DMS 273 treated with DMSO at 0.1 percent for 48 hours (cell line): Measurements from ENCODE around the gene OST4.
A peak's percentile ranks its signal among the peaks of the same experiment; 100 is the strongest.
"Not testable (repeated sequence)": the region's sequence is repeated elsewhere in the genome, so short reads cannot be mapped to it uniquely, and the experiment has no call there.

Experiments used
- DNase-seq: peaks from one replicate; lab custom pipeline; 2025; lab: John Stamatoyannopoulos, UW

Gene OST4

GRCh38 chr2:27071277-27071989, at the start of gene OST4:
TSS of gene OST4 (minus strand) at chr2:27071654.
- DNase-seq, result peak; percentile 45

GRCh38 chr2:27119330-27119670, 47.8 kb upstream of the OST4 start:
- not testable (repeated sequence) for DNase-seq

GRCh38 chr2:27118525-27119329, 47.3 kb upstream of the OST4 start, which contains the start of gene CGREF1:
TSS of gene CGREF1 (minus strand) at chr2:27119128. CDS start at chr2:27104366, 14,762 bp downstream.
- no peak for DNase-seq

- no peak for DNase-seq
Observed at GRCh38 chr2:27117995-27118524, 46.6 kb upstream of the OST4 start.

- no peak for DNase-seq
Observed at GRCh38 chr2:27115519-27115918, 44.1 kb upstream of the OST4 start.

GRCh38 chr2:27111392-27112078, 40.1 kb upstream of the OST4 start:
- not testable (repeated sequence) for DNase-seq

GRCh38 chr2:27110603-27111352, 39.3 kb upstream of the OST4 start:
- DNase-seq, result not testable (repeated sequence)

GRCh38 chr2:27109083-27109482, 37.6 kb upstream of the OST4 start:
- DNase-seq, result no peak

GRCh38 chr2:27108221-27108620, 36.8 kb upstream of the OST4 start:
- DNase-seq, result no peak

- no peak for DNase-seq
Observed at GRCh38 chr2:27105981-27106380, 34.5 kb upstream of the OST4 start.

GRCh38 chr2:27102329-27102728, 30.9 kb upstream of the OST4 start:
- DNase-seq, result no peak

- no peak for DNase-seq
Observed at GRCh38 chr2:27100036-27100435, 28.6 kb upstream of the OST4 start.

GRCh38 chr2:27099334-27099955, 28.0 kb upstream of the OST4 start:
- DNase-seq, result no peak

- no peak for DNase-seq
Observed at GRCh38 chr2:27097341-27097740, 25.9 kb upstream of the OST4 start.

- DNase-seq, result no peak
Observed at GRCh38 chr2:27096748-27097297, 25.4 kb upstream of the OST4 start.

- DNase-seq, result peak; percentile 73
Observed at GRCh38 chr2:27095745-27096651, 24.5 kb upstream of the OST4 start.

GRCh38 chr2:27095427-27095744, 23.9 kb upstream of the OST4 start:
- DNase-seq, result no peak

- DNase-seq, result no peak
Observed at GRCh38 chr2:27094353-27094984, 23.0 kb upstream of the OST4 start.
